ENCODE measurements around the gene DEGS2.

- TF ChIP-seq EZH2 (IDR thresholded peaks at IDR 0.05; ENCODE audit: insufficient read depth, poor library complexity, severe bottlenecking) (no peak), EZH2phosphoT487 (IDR thresholded peaks at IDR 0.05; ENCODE audit: insufficient read depth, low read depth) (no peak)
Observed at GRCh38 chr14:100100032-100100703, 59.3 kb downstream of the DEGS2 start.
